H1 (cell line): Measurements from ENCODE around the gene TTF1. TPM values are rescaled to one million over a fixed set of nuclear protein-coding genes. Genes with fewer than 3 reads are reported as not detected.

Source experiments
- CTCF ChIA-PET: fragments of 300-600 bp; sonication (Branson Sonifier 250); formaldehyde crosslinking; loops from one replicate; lab custom pipeline; 2021; ENCODE audit not compliant: partially characterized antibody; lab: Charles Lee
- POLR2A ChIA-PET: fragments of 300-600 bp; sonication (Branson Sonifier 250); formaldehyde crosslinking; loops from one replicate; lab custom pipeline; 2021; ENCODE audit warnings: inconsistent platforms; ENCODE audit not compliant: partially characterized antibody; lab: Charles Lee
- DNase-seq, 2 experiments: peaks; one replicate each; pipeline versions ENCODE4 v3.0.0 to v3.0.0-alpha.2; 2010 to 2022; ENCODE audit warnings: low spot score in 2 of 2, low read depth in 1 of 2, mixed read lengths in 1 of 2
- FAIRE-seq: peaks from 2 replicates; lab custom pipeline; 2011; peaks lifted over from hg19 to GRCh38; lab: Jason Lieb, UNC
- H2AFZ ChIP-seq: 2 replicates; pipeline ENCODE4 v1.8.1; 2012; ENCODE audit warnings: low read length, inconsistent platforms
- H2AK5ac ChIP-seq: 2 replicates; pipeline ENCODE4 v1.6.1; 2013; ENCODE audit warnings: low read depth, low read length
- H2BK120ac ChIP-seq: replicated peaks from 2 replicates; pipeline ENCODE3; 2013; ENCODE audit warnings: low read depth, low read length, inconsistent platforms
- H2BK12ac ChIP-seq: 2 replicates; pipeline ENCODE4 v1.6.1; 2013; ENCODE audit warnings: low read depth, low read length
- H2BK15ac ChIP-seq: 2 replicates; pipeline ENCODE4 v1.6.1; 2013; ENCODE audit warnings: low read length
- H2BK20ac ChIP-seq: 2 replicates; pipeline ENCODE4 v1.6.1; 2013; ENCODE audit warnings: low read length
- H2BK5ac ChIP-seq: 2 replicates; pipeline ENCODE4 v1.6.1; 2013; ENCODE audit warnings: low read depth, low read length
- H3K14ac ChIP-seq: 2 replicates; pipeline ENCODE4 v1.6.1; 2013; ENCODE audit warnings: inconsistent platforms; ENCODE audit not compliant: insufficient read length
- H3K18ac ChIP-seq: 2 replicates; pipeline ENCODE4 v1.6.1; 2013; ENCODE audit warnings: low read length; ENCODE audit errors: extremely low read depth
- H3K23ac ChIP-seq: 2 replicates; pipeline ENCODE4 v1.6.1; 2013; ENCODE audit warnings: inconsistent platforms; ENCODE audit not compliant: insufficient read length
- H3K23me2 ChIP-seq: 2 replicates; pipeline ENCODE4 v1.6.1; 2013; ENCODE audit warnings: low read depth, low read length
- H3K27ac ChIP-seq: 2 replicates; pipeline ENCODE4 v1.6.1; 2011; ENCODE audit warnings: low read depth, low read length, inconsistent platforms
- H3K27me3 ChIP-seq, 4 experiments: replicated peaks in 1 of 4; 1 replicate in 1 of 4; 2 replicates in 3 of 4; pipeline versions ENCODE4 v1.6.1 to v1.8.1; 2011 to 2013; ENCODE audit warnings: low read length in 3 of 4, mild to moderate bottlenecking in 3 of 4, inconsistent platforms in 2 of 4, mixed read lengths in 2 of 4, moderate library complexity in 1 of 4; ENCODE audit not compliant: control insufficient read depth in 3 of 4, insufficient read depth in 3 of 4; ENCODE audit errors: extremely low read depth in 1 of 4
- H3K36me3 ChIP-seq, 4 experiments: 2 replicates each; pipeline versions ENCODE4 v1.6.1 to v1.8.1; 2011 to 2013; ENCODE audit warnings: mild to moderate bottlenecking in 4 of 4, low read length in 3 of 4, moderate library complexity in 2 of 4, control low read depth in 1 of 4, inconsistent platforms in 1 of 4; ENCODE audit not compliant: insufficient read depth in 4 of 4, control insufficient read depth in 2 of 4
- H3K4ac ChIP-seq: replicated peaks from 2 replicates; pipeline ENCODE3; 2013; ENCODE audit warnings: low read length, low read depth, mixed read lengths, inconsistent platforms; ENCODE audit not compliant: insufficient read length
- H3K4me1 ChIP-seq, 4 experiments: replicated peaks in 1 of 4; 1 replicate in 1 of 4; 2 replicates in 3 of 4; pipeline versions ENCODE4 v1.6.1 to v1.8.1; 2011 to 2013; ENCODE audit warnings: low read length in 3 of 4, inconsistent platforms in 2 of 4, mixed read lengths in 1 of 4; ENCODE audit not compliant: insufficient read depth in 4 of 4, control insufficient read depth in 3 of 4
- H3K4me2 ChIP-seq, 2 experiments: 2 replicates each; pipeline versions ENCODE4 v1.6.1 to v1.8.1; 2011 to 2013; ENCODE audit warnings: low read depth in 2 of 2, low read length in 2 of 2, control low read depth in 1 of 2, inconsistent platforms in 1 of 2, mild to moderate bottlenecking in 1 of 2; ENCODE audit not compliant: insufficient read depth in 1 of 2
- H3K4me3 ChIP-seq, 4 experiments: fragments of 200-600, 300-600 bp in 1 of 4; sonication (generic), shearing (Covaris generic), sonication (Bioruptor Twin) in 1 of 4; 2 replicates each; pipeline versions ENCODE4 v1.5.1 to v1.8.1; 2011 to 2016; ENCODE audit warnings: low read length in 4 of 4, low read depth in 3 of 4, control low read depth in 2 of 4, inconsistent platforms in 2 of 4, mild to moderate bottlenecking in 2 of 4, mixed read lengths in 1 of 4, moderate library complexity in 1 of 4; ENCODE audit not compliant: insufficient read depth in 2 of 4; ENCODE audit errors: extremely low read depth in 1 of 4
- H3K56ac ChIP-seq: replicated peaks from 2 replicates; pipeline ENCODE3; 2013; ENCODE audit warnings: low read depth, mild to moderate bottlenecking, mixed read lengths, low read length, inconsistent platforms; ENCODE audit not compliant: insufficient read length
- H3K79me1 ChIP-seq: 2 replicates; pipeline ENCODE4 v1.6.1; 2013; ENCODE audit warnings: low read depth, low read length, control low read depth
- H3K79me2 ChIP-seq, 2 experiments: 2 replicates each; pipeline versions ENCODE4 v1.6.1 to v1.8.1; 2012 to 2013; ENCODE audit warnings: low read length in 2 of 2, mild to moderate bottlenecking in 2 of 2, inconsistent platforms in 1 of 2; ENCODE audit not compliant: insufficient read depth in 2 of 2, control insufficient read depth in 1 of 2
- H3K9ac ChIP-seq, 4 experiments: replicated peaks in 1 of 4; 1 replicate in 1 of 4; 2 replicates in 3 of 4; pipeline versions ENCODE4 v1.6.1 to v1.8.1; 2011 to 2013; ENCODE audit warnings: low read depth in 3 of 4, low read length in 3 of 4, control low read depth in 2 of 4, mild to moderate bottlenecking in 2 of 4, moderate library complexity in 2 of 4, inconsistent platforms in 1 of 4; ENCODE audit errors: extremely low read depth in 1 of 4
- H3K9me3 ChIP-seq, 2 experiments: 2 replicates each; pipeline versions ENCODE4 v1.6.1 to v1.8.1; 2012 to 2013; ENCODE audit warnings: mild to moderate bottlenecking in 2 of 2, moderate library complexity in 2 of 2, control low read depth in 1 of 2, inconsistent platforms in 1 of 2, low read depth in 1 of 2, low read length in 1 of 2, mixed read lengths in 1 of 2; ENCODE audit not compliant: insufficient read depth in 2 of 2
- H4K20me1 ChIP-seq, 2 experiments: replicated peaks in 1 of 2; 2 replicates each; pipeline versions ENCODE3 to v1.8.1; 2011 to 2013; ENCODE audit warnings: inconsistent platforms in 2 of 2, low read length in 2 of 2, mild to moderate bottlenecking in 1 of 2; ENCODE audit not compliant: insufficient read depth in 2 of 2, control insufficient read depth in 1 of 2
- H4K5ac ChIP-seq: 2 replicates; pipeline ENCODE4 v1.6.1; 2013; ENCODE audit warnings: low read length, low read depth, mixed read lengths, inconsistent platforms; ENCODE audit not compliant: insufficient read length
- H4K8ac ChIP-seq: 2 replicates; pipeline ENCODE4 v1.8.0; 2013; ENCODE audit warnings: mild to moderate bottlenecking, moderate library complexity, low read length, inconsistent platforms; ENCODE audit not compliant: insufficient read depth; ENCODE audit errors: extremely low read depth
- H4K91ac ChIP-seq: replicated peaks from 2 replicates; pipeline ENCODE3; 2013; ENCODE audit warnings: low read length, mixed read lengths, inconsistent platforms; ENCODE audit not compliant: insufficient read length
- KDM4A ChIP-seq: IDR thresholded peaks from one replicate; pipeline ENCODE4 v1.7.1; 2012; ENCODE audit warnings: low read depth, mild to moderate bottlenecking, moderate library complexity, low read length, inconsistent platforms; ENCODE audit not compliant: severe bottlenecking
- PHF8 ChIP-seq: fragments of 200-600 bp; sonication (generic); conservative IDR thresholded peaks from 2 replicates; pipeline ENCODE4 v1.7.1; 2012; ENCODE audit warnings: low read depth, mild to moderate bottlenecking, inconsistent platforms, low read length, moderate library complexity
- SIRT6 ChIP-seq: IDR thresholded peaks from one replicate; pipeline ENCODE4 v1.7.1; 2012; ENCODE audit warnings: low read length, inconsistent platforms
- WGBS, 2 experiments: shearing (Covaris generic) in 1 of 2; methylation state at CpG; one replicate each; pipeline versions ENCODE4 v1.1.6 to v1.1.7; 2013 to 2015; ENCODE audit warnings: low lambda C conversion rate in 2 of 2, mixed read lengths in 2 of 2, inconsistent platforms in 1 of 2, low coverage in 1 of 2, missing lambda C conversion rate in 1 of 2; ENCODE audit not compliant: insufficient replicate concordance in 2 of 2, insufficient coverage in 1 of 2, insufficient read length in 1 of 2; ENCODE audit errors: extremely low coverage in 1 of 2, missing lambda C conversion rate in 1 of 2; 5-methylcytosine and 5-hydroxymethylcytosine counted together
- polyA plus RNA-seq, 7 experiments: library from polyadenylated mRNA; depleted of rRNA in 3 of 7; stranded (reverse) in 5 of 7; unstranded in 2 of 7; fragments of >200 nt in 5 of 7; fragments of 200-250 nt in 2 of 7; gene quantifications; 1 replicate in 5 of 7; 2 replicates in 1 of 7; 4 replicates in 1 of 7; pipeline versions ENCODE4 v1.2.1 to v1.2.3, GENCODE V29; 2011 to 2013; ENCODE audit warnings: missing spikeins in 2 of 7, mixed read lengths in 2 of 7
- total RNA-seq: library from RNA; stranded (reverse); fragmentation: NEBNext Ultra II Directional; extraction: Animal tissue kit (Norgen Biotek cat#: 25700); gene quantifications from 2 replicates; pipeline ENCODE4 v1.2.1, GENCODE V29; 2021
- TF ChIP-seq, protein P1 (sequence below): IDR thresholded peaks from 2 replicates; pipeline ENCODE4 v1.6.1; 2011; ENCODE audit warnings: low read depth, mild to moderate bottlenecking, low read length; ENCODE audit not compliant: insufficient read depth

TTF1 gene
- total and polyA plus RNA-seq, 2 of the 8 experiments (the other 6 are each of a cell fraction or from before 2014, with no cell fraction given), result 7.8 to 22.2 TPM

DNA sequence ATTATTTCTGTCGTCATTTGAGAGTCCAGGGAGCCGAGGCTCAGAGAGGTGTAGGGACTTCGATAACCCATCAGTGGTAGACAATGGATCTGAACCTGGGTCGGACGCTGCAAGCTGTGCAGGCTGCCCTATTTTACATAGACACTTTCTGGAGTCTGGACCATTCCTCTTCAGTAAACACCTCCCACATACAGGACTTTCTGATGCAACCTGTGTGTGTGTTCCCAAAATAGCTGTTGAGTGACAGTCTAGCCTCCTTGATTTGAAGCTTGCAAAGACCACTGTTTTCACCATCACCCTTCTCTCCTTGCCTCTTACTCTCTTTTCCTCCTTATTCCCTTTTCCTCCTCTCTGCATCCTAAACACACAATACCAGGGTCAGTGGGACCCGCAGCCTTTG, 34.1 kb upstream of the TTF1 start:
- POLR2A ChIA-PET, result no interaction called here
- FAIRE-seq, result no peak
- TF ChIP-seq SIRT6 (no peak), KDM4A (no peak), PHF8 (no peak)
- TF ChIP-seq, protein P1, sequence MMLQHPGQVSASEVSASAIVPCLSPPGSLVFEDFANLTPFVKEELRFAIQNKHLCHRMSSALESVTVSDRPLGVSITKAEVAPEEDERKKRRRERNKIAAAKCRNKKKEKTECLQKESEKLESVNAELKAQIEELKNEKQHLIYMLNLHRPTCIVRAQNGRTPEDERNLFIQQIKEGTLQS, result no peak

More for the DNA sequence above, 34.1 kb upstream of the TTF1 start:
- Histone ChIP-seq H4K5ac (no peak overlapping the region), H3K14ac (no peak overlapping the region), H3K4me2 (no peak overlapping the region), H3K9me3 (no peaks in the 10 kb centered on the region), H3K4me1 (peaks cover 4 to 9% (median 5%) of the 10 kb centered on the region in 4 experiments; a peak in 5 of 7 replicates), H3K18ac (no peak overlapping the region), H2AFZ (0 out of 2 replicates have a peak overlapping the region, but pooled peaks have one; percentile 3), H2BK12ac (no peak overlapping the region), H3K36me3 (no peaks in the 10 kb centered on the region), H3K56ac (no peak overlapping the region), H2BK5ac (no peak overlapping the region), H2BK20ac (no peak overlapping the region), H3K27me3 (no peaks in the 10 kb centered on the region), H3K27ac (no peak overlapping the region), H3K4ac (no peak overlapping the region), H2BK120ac (no peak overlapping the region), H3K9ac (no peak overlapping the region), H2BK15ac (peak overlapping the region; percentile 48; the same call in 1 of the 2 replicates), H4K20me1 (no peaks in the 10 kb centered on the region), H2AK5ac (no peak overlapping the region), H3K79me2 (no peaks in the 10 kb centered on the region), H4K91ac (no peak overlapping the region), H3K79me1 (no peaks in the 10 kb centered on the region), H4K8ac (no peak overlapping the region), H3K23me2 (no peaks in the 10 kb centered on the region), H3K23ac (no peak overlapping the region), H3K4me3 (no peak overlapping the region)
- no peak for DNase-seq
- CTCF ChIA-PET, result interaction anchor here (0.7 to 2.8 kb wide), 3 partner anchors 17 to 131 kb away, joined by 3 to 8 read pairs (median 4); no protein-coding TSS in a partner anchor
- WGBS, 2 experiments, result 83% methylated on average over 6 of the region's 6 CpGs; no CpG with 5 or more reads in 1 of the 2 experiments
